C4-2B (cell line): Measurements from ENCODE around the gene ITLN2.
"Not testable (repeated sequence)": the region's sequence is repeated elsewhere in the genome, so short reads cannot be mapped to it uniquely, and the experiment has no call there.

ENCODE experiments used
- H3K27ac ChIP-seq: fragments of 450-650 bp; 2 replicates; pipeline ENCODE4 v1.5.1; 2017
- ZFX ChIP-seq: fragments of 450-650 bp; IDR thresholded peaks from 2 replicates; pipeline ENCODE4 v1.6.1; 2017
- TF ChIP-seq, protein P1 (sequence below): fragments of 450-650 bp; conservative IDR thresholded peaks from 2 replicates; pipeline ENCODE4 v1.5.1; 2017; ENCODE audit warnings: mild to moderate bottlenecking

Gene ITLN2

DNA sequence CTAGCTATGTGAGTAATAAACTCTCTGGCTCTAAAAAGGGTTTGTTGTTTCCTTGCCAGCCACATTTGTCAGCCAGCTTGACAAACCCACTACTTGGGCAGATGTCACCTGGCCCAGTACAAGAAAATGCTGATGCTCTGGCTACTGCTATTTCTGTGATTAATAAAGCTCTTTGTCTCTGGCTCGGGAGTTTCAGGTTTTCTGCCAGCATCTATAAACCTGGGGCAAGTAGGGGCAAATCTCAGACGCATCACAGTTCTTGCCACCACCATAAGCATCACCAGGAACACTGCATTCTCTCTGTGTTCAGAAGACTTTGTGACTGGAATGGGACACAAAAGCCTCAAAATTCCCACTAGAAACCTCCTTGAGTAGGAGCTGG is 2.5 kb downstream of the ITLN2 start:
- H3K27ac ChIP-seq, result no peak overlapping the region
- TF ChIP-seq, protein P1, sequence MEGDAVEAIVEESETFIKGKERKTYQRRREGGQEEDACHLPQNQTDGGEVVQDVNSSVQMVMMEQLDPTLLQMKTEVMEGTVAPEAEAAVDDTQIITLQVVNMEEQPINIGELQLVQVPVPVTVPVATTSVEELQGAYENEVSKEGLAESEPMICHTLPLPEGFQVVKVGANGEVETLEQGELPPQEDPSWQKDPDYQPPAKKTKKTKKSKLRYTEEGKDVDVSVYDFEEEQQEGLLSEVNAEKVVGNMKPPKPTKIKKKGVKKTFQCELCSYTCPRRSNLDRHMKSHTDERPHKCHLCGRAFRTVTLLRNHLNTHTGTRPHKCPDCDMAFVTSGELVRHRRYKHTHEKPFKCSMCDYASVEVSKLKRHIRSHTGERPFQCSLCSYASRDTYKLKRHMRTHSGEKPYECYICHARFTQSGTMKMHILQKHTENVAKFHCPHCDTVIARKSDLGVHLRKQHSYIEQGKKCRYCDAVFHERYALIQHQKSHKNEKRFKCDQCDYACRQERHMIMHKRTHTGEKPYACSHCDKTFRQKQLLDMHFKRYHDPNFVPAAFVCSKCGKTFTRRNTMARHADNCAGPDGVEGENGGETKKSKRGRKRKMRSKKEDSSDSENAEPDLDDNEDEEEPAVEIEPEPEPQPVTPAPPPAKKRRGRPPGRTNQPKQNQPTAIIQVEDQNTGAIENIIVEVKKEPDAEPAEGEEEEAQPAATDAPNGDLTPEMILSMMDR, result no peak
- TF ChIP-seq ZFX, result no peak

DNA sequence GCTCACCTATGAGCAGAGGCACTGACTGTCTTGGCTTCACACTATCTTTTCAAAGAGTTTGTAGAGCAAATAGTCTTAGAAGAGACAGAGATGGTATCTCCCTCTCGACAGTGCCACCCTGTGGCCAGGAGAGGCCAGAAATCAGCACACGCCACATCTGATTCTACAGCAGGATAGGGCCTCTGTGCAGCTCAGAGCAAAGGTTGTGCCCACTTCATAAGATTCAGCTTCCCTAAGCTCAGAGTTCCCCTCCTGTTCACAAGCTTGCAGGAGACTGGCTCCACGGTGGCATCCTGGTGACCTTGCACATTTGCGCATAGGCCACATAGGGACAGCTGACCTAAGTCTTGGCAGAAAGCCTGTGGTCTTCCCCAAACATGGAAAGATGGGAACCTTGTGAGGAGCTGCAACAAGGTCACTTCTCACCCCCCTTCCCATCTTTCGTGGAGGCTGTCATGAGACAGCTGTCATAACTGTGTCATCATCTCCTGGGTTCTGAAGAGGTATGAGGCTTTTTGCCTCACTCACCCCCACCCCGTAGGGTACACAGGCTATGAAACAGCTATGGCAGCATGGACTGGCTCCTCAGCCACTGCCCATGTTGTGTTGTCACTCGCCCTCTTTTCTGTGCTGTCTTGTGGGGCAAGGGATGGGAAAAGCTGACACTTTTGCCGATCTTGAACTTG is 3.0 kb downstream of the ITLN2 start:
- no peak overlapping the region for H3K27ac ChIP-seq
- TF ChIP-seq ZFX, result no peak
- TF ChIP-seq, protein P1, result peak; percentile 87

DNA sequence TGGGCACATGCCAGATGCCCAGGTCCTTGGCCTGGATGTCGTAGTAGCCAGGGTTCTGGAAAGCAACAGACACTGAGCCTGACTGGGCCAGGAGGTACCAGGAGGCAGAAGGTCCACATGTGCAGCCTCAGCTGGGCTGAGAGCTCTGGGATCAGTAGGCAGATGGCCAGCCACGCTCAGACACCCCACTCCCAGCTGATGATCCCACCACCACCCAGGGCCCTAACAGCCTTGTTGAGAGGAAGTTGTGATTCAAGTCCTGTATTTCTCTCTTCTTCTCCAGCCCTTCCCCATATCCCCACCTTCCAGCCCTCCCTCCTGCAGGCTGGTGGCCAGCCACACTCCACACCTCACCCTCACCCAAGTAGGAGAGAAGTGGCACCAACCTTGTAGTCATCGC is 4.0 kb downstream of the ITLN2 start:
- no peak overlapping the region for H3K27ac ChIP-seq
- TF ChIP-seq ZFX, result no peak
- TF ChIP-seq, protein P1, result no peak

DNA sequence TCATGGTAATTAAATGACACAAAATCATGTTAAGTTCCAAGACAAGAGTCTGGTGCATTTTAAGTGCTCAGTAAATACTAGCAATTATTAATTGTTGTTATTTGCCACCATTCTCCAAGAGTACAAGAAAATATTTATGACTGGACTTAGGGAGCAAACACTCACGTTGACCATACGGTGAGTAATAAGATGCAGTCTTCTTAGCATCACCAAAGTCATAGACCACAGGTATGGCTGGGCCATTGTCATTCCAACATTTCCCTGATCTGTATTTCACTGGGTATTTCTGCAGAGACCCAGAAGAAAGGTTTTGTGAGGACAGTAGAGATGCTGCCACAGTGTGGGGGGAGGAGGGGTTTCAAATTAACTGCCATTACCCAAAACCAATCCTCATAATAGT is 4.7 kb downstream of the ITLN2 start:
- H3K27ac ChIP-seq, result no peak overlapping the region
- TF ChIP-seq, protein P1, result no peak
- no peak for TF ChIP-seq ZFX

DNA sequence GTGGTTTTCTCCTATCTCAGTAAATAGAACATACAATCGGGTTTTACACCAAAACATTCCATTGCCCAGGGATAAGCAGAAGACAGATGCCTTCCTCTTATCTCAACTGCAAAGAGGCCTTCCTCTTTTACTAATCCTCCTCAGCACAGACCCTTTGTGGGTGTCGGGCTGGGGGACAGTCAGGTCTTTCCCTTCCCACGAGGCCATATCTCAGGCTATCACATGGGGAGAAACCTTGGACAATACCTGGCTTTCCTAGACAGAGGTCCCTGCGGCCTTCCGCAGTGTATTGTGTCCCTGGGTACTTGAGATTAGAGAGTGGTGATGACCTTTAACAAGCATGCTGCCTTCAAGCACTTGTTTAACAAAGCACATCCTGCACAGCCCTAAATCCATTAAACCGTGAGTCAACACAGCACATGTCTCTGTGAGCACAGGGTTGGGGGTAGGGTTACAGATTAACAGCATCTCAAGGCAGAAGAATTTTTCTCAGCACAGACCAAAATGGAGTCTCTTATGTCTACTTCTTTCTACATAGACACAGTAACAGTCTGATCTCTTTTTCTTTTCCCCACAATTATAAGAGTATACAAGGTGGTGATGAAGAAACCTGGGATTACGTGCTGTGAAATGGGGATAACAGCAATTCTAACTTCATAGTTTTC is 5.3 kb downstream of the ITLN2 start:
- H3K27ac ChIP-seq, result not testable (repeated sequence)

DNA sequence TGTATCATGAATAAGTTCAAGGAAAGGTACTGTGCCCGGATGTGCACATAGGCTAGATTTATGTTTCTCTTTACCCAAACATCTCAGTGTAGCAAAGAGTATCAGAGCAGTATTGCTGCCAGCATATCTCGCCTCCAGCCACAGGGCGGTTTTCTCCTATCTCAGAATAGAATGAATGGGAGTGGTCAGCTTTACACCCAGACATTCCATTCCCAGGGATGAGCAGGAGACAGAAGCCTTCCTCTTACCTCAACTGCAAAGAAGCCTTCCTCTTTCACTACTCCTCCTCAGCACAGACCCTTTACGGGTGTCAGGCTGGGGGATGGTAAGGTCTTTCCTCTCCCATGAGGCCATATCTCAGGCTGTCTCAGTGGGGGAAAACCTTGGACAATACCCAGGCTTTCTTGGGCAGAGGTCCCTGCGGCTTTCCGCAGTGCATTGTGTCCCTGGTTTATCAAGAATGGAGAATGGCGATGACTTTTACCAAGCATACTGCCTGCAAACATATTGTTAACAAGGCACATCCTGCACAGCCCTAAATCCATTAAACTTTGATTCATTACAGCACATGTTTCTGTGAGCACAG is 7.3 kb downstream of the ITLN2 start:
- H3K27ac ChIP-seq, result not testable (repeated sequence)

DNA sequence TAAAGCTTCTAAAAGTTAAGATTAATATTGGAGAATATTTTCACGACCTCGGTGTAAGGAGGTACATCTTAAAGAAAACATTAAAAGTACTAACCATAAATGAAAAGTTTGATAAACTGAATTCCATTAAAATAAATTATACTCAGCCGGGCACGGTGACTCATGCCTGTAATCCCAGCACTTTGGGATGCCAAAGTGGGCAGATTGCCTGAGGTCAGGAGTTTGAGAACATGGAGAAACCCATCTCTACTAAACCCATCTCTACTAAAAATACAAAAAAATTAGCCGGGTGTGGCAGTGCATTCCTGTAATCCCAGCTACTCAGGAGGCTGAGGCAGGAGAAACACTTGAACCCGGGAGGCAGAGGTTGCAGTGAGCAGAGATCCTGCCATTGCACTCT is 8.7 kb downstream of the ITLN2 start:
- not testable (repeated sequence) for H3K27ac ChIP-seq

DNA sequence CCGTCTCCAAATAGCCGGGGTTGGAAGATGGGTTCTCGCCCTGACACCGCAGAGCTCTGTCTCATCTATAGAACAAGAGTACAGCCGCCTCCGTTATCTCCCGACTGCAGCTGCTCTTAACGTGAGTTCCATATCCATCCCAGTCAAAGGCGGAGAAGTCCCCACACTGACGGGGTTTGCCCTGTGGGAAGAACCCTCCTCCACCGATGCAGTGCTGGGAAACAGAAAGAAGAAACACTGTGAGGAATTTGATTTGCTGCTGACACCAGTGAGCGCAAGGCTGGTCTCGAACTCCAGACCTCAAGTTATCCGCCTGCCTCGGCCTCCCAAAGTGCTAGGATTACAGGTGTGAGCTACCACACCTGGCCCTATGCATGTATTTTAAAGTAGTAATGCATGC is 9.5 kb downstream of the ITLN2 start:
- no peak overlapping the region for H3K27ac ChIP-seq
- no peak for TF ChIP-seq ZFX
- TF ChIP-seq, protein P1, result no peak

DNA sequence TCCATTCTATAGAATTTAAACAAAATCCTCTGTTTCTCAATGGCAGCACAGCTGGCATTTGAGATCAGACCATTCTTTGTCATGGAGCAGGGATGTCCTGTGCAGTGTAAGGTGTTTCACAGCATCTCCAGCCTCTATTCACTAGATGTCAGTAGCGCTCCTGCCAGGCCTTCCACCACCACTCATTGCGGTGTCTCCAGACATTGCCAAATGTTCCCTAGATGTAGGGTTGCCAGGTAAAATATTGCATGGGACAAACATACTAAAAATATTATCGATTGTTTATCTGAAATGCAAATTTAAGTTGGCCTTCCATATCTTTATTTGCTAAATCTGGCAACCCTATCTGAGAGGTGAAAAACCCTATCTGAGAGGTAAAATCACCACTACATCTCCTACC is 11.7 kb downstream of the ITLN2 start:
- no peak overlapping the region for H3K27ac ChIP-seq
- no peak for TF ChIP-seq ZFX
- TF ChIP-seq, protein P1, result peak; percentile 26

DNA sequence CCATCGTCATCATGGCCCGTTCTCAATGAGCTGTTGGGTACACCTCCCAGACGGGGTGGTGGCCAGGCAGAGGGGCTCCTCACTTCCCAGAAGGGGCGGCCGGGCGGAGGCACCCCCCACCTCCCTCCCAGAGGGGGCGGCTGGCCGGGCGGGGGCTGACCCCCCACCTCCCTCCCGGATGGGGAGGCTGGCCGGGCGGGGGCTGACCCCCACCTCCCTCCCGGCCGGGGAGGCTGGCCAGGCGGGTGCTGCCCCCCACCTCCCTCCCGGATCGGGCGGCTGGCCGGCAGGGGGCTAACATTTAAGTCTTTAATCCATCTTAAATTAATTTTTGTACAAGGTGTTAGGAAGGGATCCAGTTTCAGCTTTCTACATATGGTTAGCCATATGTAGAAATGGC is 17.9 kb downstream of the ITLN2 start:
- not testable (repeated sequence) for H3K27ac ChIP-seq
